ENCODE measurements around the gene SP140.

The SP140 gene

GRCh38 chr2:230202430-230203109, 23.0 kb upstream of the SP140 start:
- no peak overlapping the region for H3K4me3 ChIP-seq (ENCODE audit: low read depth, low read length)
- peak; percentile 82 for DNase-seq (ENCODE audit: low read depth)
- TF ChIP-seq, protein P1, sequence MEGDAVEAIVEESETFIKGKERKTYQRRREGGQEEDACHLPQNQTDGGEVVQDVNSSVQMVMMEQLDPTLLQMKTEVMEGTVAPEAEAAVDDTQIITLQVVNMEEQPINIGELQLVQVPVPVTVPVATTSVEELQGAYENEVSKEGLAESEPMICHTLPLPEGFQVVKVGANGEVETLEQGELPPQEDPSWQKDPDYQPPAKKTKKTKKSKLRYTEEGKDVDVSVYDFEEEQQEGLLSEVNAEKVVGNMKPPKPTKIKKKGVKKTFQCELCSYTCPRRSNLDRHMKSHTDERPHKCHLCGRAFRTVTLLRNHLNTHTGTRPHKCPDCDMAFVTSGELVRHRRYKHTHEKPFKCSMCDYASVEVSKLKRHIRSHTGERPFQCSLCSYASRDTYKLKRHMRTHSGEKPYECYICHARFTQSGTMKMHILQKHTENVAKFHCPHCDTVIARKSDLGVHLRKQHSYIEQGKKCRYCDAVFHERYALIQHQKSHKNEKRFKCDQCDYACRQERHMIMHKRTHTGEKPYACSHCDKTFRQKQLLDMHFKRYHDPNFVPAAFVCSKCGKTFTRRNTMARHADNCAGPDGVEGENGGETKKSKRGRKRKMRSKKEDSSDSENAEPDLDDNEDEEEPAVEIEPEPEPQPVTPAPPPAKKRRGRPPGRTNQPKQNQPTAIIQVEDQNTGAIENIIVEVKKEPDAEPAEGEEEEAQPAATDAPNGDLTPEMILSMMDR (IDR thresholded peaks at IDR 0.05; ENCODE audit: insufficient read depth, low read depth, low read length, missing control alignments) = peak; percentile 37

- no peak overlapping the region for H3K4me3 ChIP-seq (ENCODE audit: low read depth, low read length)
- TF ChIP-seq, protein P1 (IDR thresholded peaks at IDR 0.05; ENCODE audit: insufficient read depth, low read depth, low read length, missing control alignments) = no peak
- peak; percentile 90 for DNase-seq (ENCODE audit: low read depth)
These were observed 22.3 kb upstream of the SP140 start for GRCh38 chr2:230203110-230203676.

GRCh38 chr2:230205034-230205433, 20.5 kb upstream of the SP140 start:
- DNase-seq (ENCODE audit: low read depth) = peak; percentile 56
- TF ChIP-seq, protein P1 (IDR thresholded peaks at IDR 0.05; ENCODE audit: insufficient read depth, low read depth, low read length, missing control alignments) = no peak
- no peak overlapping the region for H3K4me3 ChIP-seq (ENCODE audit: low read depth, low read length)

- H3K4me3 ChIP-seq (ENCODE audit: low read depth, low read length) = no peak overlapping the region
- DNase-seq (ENCODE audit: low read depth) = peak; percentile 56
- TF ChIP-seq, protein P1 (IDR thresholded peaks at IDR 0.05; ENCODE audit: insufficient read depth, low read depth, low read length, missing control alignments) = no peak
These were observed 19.8 kb upstream of the SP140 start for GRCh38 chr2:230205721-230206120.

- H3K4me3 ChIP-seq (ENCODE audit: low read depth, low read length) = no peak overlapping the region
- no peak for DNase-seq (ENCODE audit: low read depth)
- TF ChIP-seq, protein P1 (IDR thresholded peaks at IDR 0.05; ENCODE audit: insufficient read depth, low read depth, low read length, missing control alignments) = no peak
These were observed 17.0 kb upstream of the SP140 start for GRCh38 chr2:230208576-230208975.

DNA sequence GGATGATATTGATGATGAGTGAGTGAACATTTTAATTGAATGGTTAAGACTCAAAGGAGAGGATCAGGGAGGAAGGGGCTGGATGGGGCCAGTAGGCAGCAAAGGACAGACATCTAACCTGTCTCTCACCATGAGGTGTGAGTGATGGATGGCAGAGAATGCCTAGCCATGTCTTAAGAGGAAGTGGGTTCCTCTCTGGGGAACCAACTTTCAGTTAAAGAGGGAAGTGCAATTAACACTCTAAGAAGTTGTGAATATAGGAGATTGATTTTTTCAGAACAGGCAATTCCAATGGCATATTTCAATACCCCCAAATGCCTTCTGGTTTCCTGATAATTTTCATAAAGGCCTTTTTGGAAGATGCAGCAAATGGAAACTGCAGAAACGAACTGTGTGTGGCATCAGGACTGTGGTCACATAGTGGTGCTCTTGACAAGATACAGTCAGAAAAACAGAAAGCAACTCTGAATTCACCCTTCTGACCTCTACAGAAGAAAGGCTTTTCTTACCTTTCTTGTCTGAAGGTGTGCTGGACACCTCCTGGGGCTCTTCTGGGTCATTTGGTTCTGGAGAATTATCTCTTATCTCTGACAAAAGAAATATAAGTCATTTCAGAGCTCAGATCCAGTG, 16.0 kb upstream of the SP140 start:
- peak; percentile 53 for DNase-seq (ENCODE audit: low read depth)
- TF ChIP-seq, protein P1 (IDR thresholded peaks at IDR 0.05; ENCODE audit: insufficient read depth, low read depth, low read length, missing control alignments) = no peak
- no peak overlapping the region for H3K4me3 ChIP-seq (ENCODE audit: low read depth, low read length)
